GM06990 (cell line): ENCODE measurements around the gene SH3TC1.

ENCODE experiments used
- DNase-seq: peaks from one replicate; pipeline ENCODE4 v3.0.0-alpha.2; 2011; ENCODE audit not compliant: insufficient read length; ENCODE audit errors: extremely low read depth
- H3K27me3 ChIP-seq: replicated peaks from 2 replicates; pipeline ENCODE4 v1.6.0; 2011; ENCODE audit warnings: low read length; ENCODE audit not compliant: control insufficient read depth, insufficient read depth
- H3K36me3 ChIP-seq: 2 replicates; pipeline ENCODE4 v1.5.1; 2011; ENCODE audit warnings: low read length; ENCODE audit not compliant: control insufficient read depth, insufficient read depth
- H3K4me3 ChIP-seq: replicated peaks from 2 replicates; pipeline ENCODE4 v1.5.1; 2011; ENCODE audit warnings: low read depth, mild to moderate bottlenecking, control low read depth, low read length
- TF ChIP-seq, protein P1 (sequence below): IDR thresholded peaks from 2 replicates; pipeline ENCODE4 v1.5.1; 2011; ENCODE audit warnings: low read length, control low read depth, mild to moderate bottlenecking, inconsistent platforms; ENCODE audit not compliant: insufficient read depth, poor library complexity, severe bottlenecking

The SH3TC1 gene

GRCh38 chr4:8252301-8253173 lies 53.4 kb downstream of the SH3TC1 start:
- H3K4me3 ChIP-seq = no peak overlapping the region
- H3K36me3 ChIP-seq = no peaks in the 10 kb centered on the region
- H3K27me3 ChIP-seq = no peaks in the 10 kb centered on the region
- TF ChIP-seq, protein P1, sequence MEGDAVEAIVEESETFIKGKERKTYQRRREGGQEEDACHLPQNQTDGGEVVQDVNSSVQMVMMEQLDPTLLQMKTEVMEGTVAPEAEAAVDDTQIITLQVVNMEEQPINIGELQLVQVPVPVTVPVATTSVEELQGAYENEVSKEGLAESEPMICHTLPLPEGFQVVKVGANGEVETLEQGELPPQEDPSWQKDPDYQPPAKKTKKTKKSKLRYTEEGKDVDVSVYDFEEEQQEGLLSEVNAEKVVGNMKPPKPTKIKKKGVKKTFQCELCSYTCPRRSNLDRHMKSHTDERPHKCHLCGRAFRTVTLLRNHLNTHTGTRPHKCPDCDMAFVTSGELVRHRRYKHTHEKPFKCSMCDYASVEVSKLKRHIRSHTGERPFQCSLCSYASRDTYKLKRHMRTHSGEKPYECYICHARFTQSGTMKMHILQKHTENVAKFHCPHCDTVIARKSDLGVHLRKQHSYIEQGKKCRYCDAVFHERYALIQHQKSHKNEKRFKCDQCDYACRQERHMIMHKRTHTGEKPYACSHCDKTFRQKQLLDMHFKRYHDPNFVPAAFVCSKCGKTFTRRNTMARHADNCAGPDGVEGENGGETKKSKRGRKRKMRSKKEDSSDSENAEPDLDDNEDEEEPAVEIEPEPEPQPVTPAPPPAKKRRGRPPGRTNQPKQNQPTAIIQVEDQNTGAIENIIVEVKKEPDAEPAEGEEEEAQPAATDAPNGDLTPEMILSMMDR = no peak
- DNase-seq = no peak

- no peaks in the 10 kb centered on the region for H3K36me3 ChIP-seq
- TF ChIP-seq, protein P1 = no peak
- no peak overlapping the region for H3K4me3 ChIP-seq
- DNase-seq = no peak
- H3K27me3 ChIP-seq = no peaks in the 10 kb centered on the region
Measured at GRCh38 chr4:8254076-8254475, 55.0 kb downstream of the SH3TC1 start.

- no peaks in the 10 kb centered on the region for H3K36me3 ChIP-seq
- no peaks in the 10 kb centered on the region for H3K27me3 ChIP-seq
- DNase-seq = no peak
- H3K4me3 ChIP-seq = no peak overlapping the region
- TF ChIP-seq, protein P1 = no peak
Measured at GRCh38 chr4:8255698-8256441, 56.8 kb downstream of the SH3TC1 start.

- no peaks in the 10 kb centered on the region for H3K36me3 ChIP-seq
Measured at GRCh38 chr4:8257854-8258253, 58.8 kb downstream of the SH3TC1 start.

DNA sequence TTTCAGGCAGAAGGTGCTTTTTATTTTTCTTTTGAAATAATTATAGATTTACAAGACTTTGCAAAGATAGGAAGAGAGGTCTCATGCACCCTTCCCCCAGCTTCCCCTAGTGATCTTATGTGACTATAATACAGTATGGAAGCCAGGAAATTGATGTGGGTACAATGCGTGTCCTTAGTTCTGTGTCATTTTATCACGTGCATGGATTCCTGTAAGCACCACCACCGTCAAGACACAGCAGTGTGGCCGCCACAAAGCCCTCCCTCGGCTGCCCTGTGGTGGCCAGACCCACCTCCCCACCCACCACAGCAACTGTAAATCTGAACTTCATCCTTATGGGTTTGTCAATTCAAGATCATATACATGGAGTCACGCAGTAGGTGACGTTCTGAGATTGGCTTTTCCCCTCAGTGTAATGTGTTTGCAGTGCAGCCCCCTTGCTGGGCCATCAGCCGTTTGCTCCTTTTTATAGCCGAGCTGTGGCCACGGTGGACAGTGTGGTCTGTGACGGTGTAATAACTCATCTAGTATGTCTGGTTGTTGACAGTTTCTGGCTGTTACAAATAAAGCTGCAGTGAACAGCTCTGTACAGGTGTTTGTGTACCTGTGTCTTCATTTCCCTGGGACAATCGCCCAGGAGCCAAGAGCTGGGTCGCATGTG lies 59.6 kb downstream of the SH3TC1 start:
- no peak for DNase-seq
- Histone ChIP-seq H3K27me3 (peaks cover 2% of the 10 kb centered on the region; the same call in 1 of the 2 replicates), H3K4me3 (no peak overlapping the region), H3K36me3 (no peaks in the 10 kb centered on the region)
- TF ChIP-seq, protein P1 = no peak

More at GRCh38 chr4:8257854-8258253, 58.8 kb downstream of the SH3TC1 start:
- H3K27me3 ChIP-seq = no peaks in the 10 kb centered on the region; the same call in 1 of the 2 replicates
- no peak overlapping the region for H3K4me3 ChIP-seq
- TF ChIP-seq, protein P1 = no peak
- DNase-seq = no peak
